HEK293T (cell line): ENCODE data around the gene KASH5.

Experiments used
- CTCF ChIA-PET: fragments of 350-600 bp; formaldehyde crosslinking; extraction: SDS; loops from one replicate; lab custom pipeline; 2021; ENCODE audit warnings: antibody characterized with exemption, inconsistent platforms; lab: Yijun Ruan, JAX
- POLR2A ChIA-PET: fragments of 350-600 bp; formaldehyde crosslinking; extraction: SDS; loops from one replicate; lab custom pipeline; 2020; ENCODE audit warnings: antibody characterized with exemption, inconsistent platforms; lab: Yijun Ruan, JAX
- DNase-seq: peaks from one replicate; pipeline ENCODE4 v3.0.0; 2012; ENCODE audit warnings: mixed read lengths; ENCODE audit errors: extremely low spot score
- ARNT ChIP-seq: fragments of 450-650 bp; IDR thresholded peaks from 2 replicates; pipeline ENCODE4 v1.6.1; 2017; ENCODE audit warnings: mild to moderate bottlenecking
- BHLHE40 ChIP-seq: fragments of 450-650 bp; IDR thresholded peaks from 2 replicates; pipeline ENCODE4 v1.6.1; 2016; ENCODE audit warnings: mild to moderate bottlenecking, moderate library complexity, borderline replicate concordance
- CTBP1 ChIP-seq: fragments of 450-650 bp; IDR thresholded peaks from 2 replicates; pipeline ENCODE4 v1.6.1; 2016; ENCODE audit warnings: borderline replicate concordance
- ELF4 ChIP-seq: fragments of 450-650 bp; IDR thresholded peaks from 2 replicates; pipeline ENCODE4 v1.6.1; 2017; ENCODE audit warnings: antibody characterized with exemption
- FOXA1 ChIP-seq: fragments of 450-650 bp; IDR thresholded peaks from 2 replicates; pipeline ENCODE4 v1.6.1; 2016; ENCODE audit warnings: mild to moderate bottlenecking
- FOXK2 ChIP-seq: fragments of 450-650 bp; IDR thresholded peaks from 2 replicates; pipeline ENCODE4 v1.6.1; 2016; ENCODE audit warnings: mild to moderate bottlenecking
- FOXM1 ChIP-seq: fragments of 450-650 bp; IDR thresholded peaks from 2 replicates; pipeline ENCODE4 v1.6.1; 2017; ENCODE audit warnings: mild to moderate bottlenecking, borderline replicate concordance
- HDGF ChIP-seq: fragments of 450-650 bp; IDR thresholded peaks from 2 replicates; pipeline ENCODE4 v1.6.1; 2017; ENCODE audit warnings: antibody characterized with exemption, borderline replicate concordance
- L3MBTL2 ChIP-seq: fragments of 450-650 bp; conservative IDR thresholded peaks from 2 replicates; pipeline ENCODE4 v1.6.1; 2016; ENCODE audit warnings: mild to moderate bottlenecking
- LEF1 ChIP-seq: fragments of 450-650 bp; IDR thresholded peaks from 2 replicates; pipeline ENCODE4 v1.6.1; 2017; ENCODE audit warnings: mild to moderate bottlenecking, borderline replicate concordance
- NFRKB ChIP-seq: fragments of 450-650 bp; IDR thresholded peaks from 2 replicates; pipeline ENCODE4 v1.6.1; 2016; ENCODE audit warnings: mild to moderate bottlenecking, moderate library complexity
- PKNOX1 ChIP-seq: fragments of 450-650 bp; IDR thresholded peaks from 2 replicates; pipeline ENCODE4 v1.6.1; 2016
- SP1 ChIP-seq: fragments of 450-650 bp; IDR thresholded peaks from 2 replicates; pipeline ENCODE4 v1.6.1; 2017
- SUZ12 ChIP-seq: fragments of 450-650 bp; IDR thresholded peaks from 2 replicates; pipeline ENCODE4 v1.6.1; 2016; ENCODE audit warnings: mild to moderate bottlenecking
- TARDBP ChIP-seq: fragments of 450-650 bp; IDR thresholded peaks from 2 replicates; pipeline ENCODE4 v1.6.1; 2016
- ZNF384 ChIP-seq: fragments of 450-650 bp; IDR thresholded peaks from 2 replicates; pipeline ENCODE4 v1.6.1; 2016

Gene KASH5

GRCh38 chr19:49418511-49418910, 30.5 kb downstream of the KASH5 start:
- no peak for TF ChIP-seq LEF1
- no peak for TF ChIP-seq TARDBP
- no peak for TF ChIP-seq FOXM1

GRCh38 chr19:49419173-49419572, 31.1 kb downstream of the KASH5 start:
- ChIA-PET POLR2A (no interaction called here), CTCF (interaction anchor here (0.8 kb wide), 2 partner anchors 10 to 27 kb away, joined by 3 to 4 read pairs; no protein-coding TSS in a partner anchor)
- no peak for TF ChIP-seq SUZ12
- TF ChIP-seq FOXA1 = no peak
- TF ChIP-seq FOXK2 = no peak
- TF ChIP-seq HDGF = no peak
- TF ChIP-seq L3MBTL2 = no peak
- no peak for TF ChIP-seq NFRKB
- no peak for TF ChIP-seq CTBP1
- no peak for TF ChIP-seq SP1
- no peak for TF ChIP-seq BHLHE40
- no peak for TF ChIP-seq TARDBP
- TF ChIP-seq ARNT = no peak
- no peak for DNase-seq

More at GRCh38 chr19:49418511-49418910, 30.5 kb downstream of the KASH5 start:
- DNase-seq = no peak
- ChIA-PET CTCF (interaction anchor here (0.8 kb wide), 1 partner anchor 9 kb away, joined by 3 read pairs; no protein-coding TSS in a partner anchor), POLR2A (no interaction called here)

GRCh38 chr19:49420227-49420626, 32.2 kb downstream of the KASH5 start:
- POLR2A ChIA-PET = no interaction called here
- no peak for TF ChIP-seq ELF4
- no peak for TF ChIP-seq TARDBP
- no peak for TF ChIP-seq ZNF384
- TF ChIP-seq L3MBTL2 = no peak
- TF ChIP-seq ARNT = no peak
- no peak for TF ChIP-seq NFRKB
- TF ChIP-seq PKNOX1 = no peak
- no peak for TF ChIP-seq FOXM1
- TF ChIP-seq BHLHE40 = no peak
- TF ChIP-seq FOXK2 = no peak
- no peak for TF ChIP-seq SP1
- no peak for TF ChIP-seq LEF1
- no peak for TF ChIP-seq FOXA1
- TF ChIP-seq CTBP1 = no peak
- CTCF ChIA-PET = interaction anchor here (0.8 kb wide), 1 partner anchor 28 kb away, joined by 4 read pairs; no protein-coding TSS in a partner anchor
- DNase-seq = no peak

GRCh38 chr19:49421039-49421877, 33.2 kb downstream of the KASH5 start:
- POLR2A ChIA-PET = interaction anchor here (1.2 to 1.8 kb wide), 2 partner anchors 10 to 32 kb away, joined by 5 to 6 read pairs; partner anchors contain the start of gene ALDH16A1

GRCh38 chr19:49421878-49422202, 33.8 kb downstream of the KASH5 start:
- DNase-seq = no peak
- TF ChIP-seq SUZ12 = no peak
- no peak for TF ChIP-seq CTBP1
- no peak for TF ChIP-seq PKNOX1
- no peak for TF ChIP-seq HDGF
- TF ChIP-seq BHLHE40 = no peak
- TF ChIP-seq LEF1 = no peak
- TF ChIP-seq ZNF384 = no peak
- TF ChIP-seq ARNT = no peak
- TF ChIP-seq SP1 = no peak
- TF ChIP-seq FOXM1 = no peak
- TF ChIP-seq FOXA1 = no peak
- TF ChIP-seq NFRKB = no peak
- POLR2A ChIA-PET = interaction anchor here (1.2 to 1.8 kb wide), 2 partner anchors 10 to 31 kb away, joined by 5 to 6 read pairs; partner anchors contain the start of gene ALDH16A1
- CTCF ChIA-PET = interaction anchor here (0.6 to 0.8 kb wide), 3 partner anchors 10 to 30 kb away, joined by 3 to 4 read pairs (median 3); no protein-coding TSS in a partner anchor

More at GRCh38 chr19:49421039-49421877, 33.2 kb downstream of the KASH5 start:
- DNase-seq = peak; percentile 81
- TF ChIP-seq FOXK2 (no peak), L3MBTL2 (peak; percentile 64), CTBP1 (peak; percentile 84; the same call in 1 of the 2 replicates)
- CTCF ChIA-PET = interaction anchor here (0.8 kb wide), 1 partner anchor 14 kb away, joined by 4 read pairs; no protein-coding TSS in a partner anchor

- DNase-seq = peak; percentile 73
- TF ChIP-seq TARDBP = no peak
- no peak for TF ChIP-seq LEF1
- TF ChIP-seq SUZ12 = no peak
- TF ChIP-seq L3MBTL2 = peak; percentile 77
- TF ChIP-seq NFRKB = no peak
- ChIA-PET CTCF (interaction anchor here (0.6 to 0.8 kb wide), 3 partner anchors 9 to 31 kb away, joined by 3 to 4 read pairs (median 3); no protein-coding TSS in a partner anchor), POLR2A (interaction anchor here (1.2 to 1.8 kb wide), 2 partner anchors 11 to 31 kb away, joined by 5 to 6 read pairs; partner anchors contain the start of gene ALDH16A1)
Observed at GRCh38 chr19:49422407-49423070, 34.5 kb downstream of the KASH5 start.
